K562 (cell line): ENCODE data around the gene RALGAPA2. TPM values are rescaled to one million over a fixed set of nuclear protein-coding genes. Genes with fewer than 3 reads are reported as not detected.

Experiments
- ATAC-seq: fragments of 200-7000 bp; cut with Tn5 transposase; 3 replicates; pipeline ENCODE4 v1.9.1; 2020; ENCODE audit warnings: moderate library complexity
- BruUV-seq: library from RNA; stranded (reverse); fragments of 400-500 nt; replicated peaks from 2 replicates; lab custom pipeline; 2021; lab: Mats Ljungman, UMichigan
- CTCF ChIA-PET: fragments of 300-600 bp; formaldehyde crosslinking; extraction: SDS; loops from one replicate; lab custom pipeline; 2021; ENCODE audit warnings: low intra/inter-chr PET ratio; lab: Yijun Ruan, JAX
- POLR2A ChIA-PET: fragments of 300-600, 350-650 bp; sonication (Branson Sonifier 250); formaldehyde crosslinking; extraction: SDS; loops from one replicate; lab custom pipeline; 2021; ENCODE audit warnings: antibody characterized with exemption, inconsistent platforms; lab: Yijun Ruan, JAX
- DNase-seq, 4 experiments: peaks; one replicate each; pipeline versions ENCODE4 v3.0.0 to v3.0.0-alpha.2; 2011 to 2018; ENCODE audit warnings: low spot score in 3 of 4, mixed read lengths in 3 of 4; ENCODE audit errors: extremely low read depth in 1 of 4
- FAIRE-seq: peaks from 2 replicates; lab custom pipeline; 2011; peaks lifted over from hg19 to GRCh38; lab: Jason Lieb, UNC
- H2AFZ ChIP-seq: 2 replicates; pipeline ENCODE4 v1.6.0; 2011; ENCODE audit warnings: low read depth, low read length, control low read depth, inconsistent platforms
- H3K27ac ChIP-seq: fragments of 200-600 bp; 3 replicates; pipeline ENCODE4 v1.8.0; 2011; ENCODE audit warnings: low read depth, mild to moderate bottlenecking, control low read depth, inconsistent platforms, low read length, moderate library complexity, mixed read lengths; ENCODE audit errors: extremely low read depth
- H3K27me3 ChIP-seq, 2 experiments: fragments of 300-600 bp in 1 of 2; 2 replicates in 1 of 2; 3 replicates in 1 of 2; pipeline versions ENCODE4 v1.6.0 to v1.8.0; 2011; ENCODE audit warnings: inconsistent platforms in 2 of 2, low read length in 2 of 2, mild to moderate bottlenecking in 1 of 2, mixed read lengths in 1 of 2, moderate library complexity in 1 of 2; ENCODE audit not compliant: control insufficient read depth in 2 of 2, insufficient read depth in 2 of 2
- H3K36me3 ChIP-seq: fragments of 300-600 bp; 3 replicates; pipeline ENCODE4 v1.8.0; 2011; ENCODE audit warnings: mild to moderate bottlenecking, low read length, inconsistent platforms; ENCODE audit not compliant: control insufficient read depth, insufficient read depth
- H3K4me1 ChIP-seq, 2 experiments: fragments of 200-600 bp in 1 of 2; replicated peaks in 1 of 2; 2 replicates in 1 of 2; 3 replicates in 1 of 2; pipeline versions ENCODE4 v1.5.1 to v1.8.0; 2011; ENCODE audit warnings: inconsistent platforms in 2 of 2, low read length in 2 of 2, mild to moderate bottlenecking in 1 of 2, mixed read lengths in 1 of 2, moderate library complexity in 1 of 2; ENCODE audit not compliant: control insufficient read depth in 2 of 2, insufficient read depth in 2 of 2
- H3K4me2 ChIP-seq: 2 replicates; pipeline ENCODE4 v1.6.1; 2011; ENCODE audit warnings: low read length, control low read depth, inconsistent platforms, mixed read lengths; ENCODE audit not compliant: insufficient read depth
- H3K4me3 ChIP-seq: fragments of 200-600 bp; sonication (generic), shearing (Covaris generic); 2 replicates; pipeline ENCODE4 v1.5.1; 2016; ENCODE audit warnings: control low read depth, inconsistent platforms
- H3K79me2 ChIP-seq: fragments of 200-600 bp; 3 replicates; pipeline ENCODE4 v1.8.0; 2011; ENCODE audit warnings: low read length, inconsistent platforms; ENCODE audit not compliant: control insufficient read depth, insufficient read depth
- H3K9ac ChIP-seq, 2 experiments: 2 replicates each; pipeline versions ENCODE4 v1.6.0 to v1.6.1; 2011; ENCODE audit warnings: low read depth in 2 of 2, low read length in 2 of 2, control low read depth in 1 of 2, inconsistent platforms in 1 of 2, mild to moderate bottlenecking in 1 of 2, mixed read lengths in 1 of 2; ENCODE audit not compliant: insufficient read depth in 1 of 2
- H3K9me1 ChIP-seq: one replicate; pipeline ENCODE4 v1.6.0; 2011; ENCODE audit warnings: inconsistent platforms, mild to moderate bottlenecking, low read length, moderate library complexity; ENCODE audit not compliant: control insufficient read depth, insufficient read depth
- H3K9me3 ChIP-seq: replicated peaks from 2 replicates; pipeline ENCODE4 v1.5.1; 2011; ENCODE audit warnings: low read depth, low read length, inconsistent platforms; ENCODE audit not compliant: control insufficient read depth, insufficient read depth
- H4K20me1 ChIP-seq: replicated peaks from 2 replicates; pipeline ENCODE4 v1.6.1; 2011; ENCODE audit warnings: low read length, inconsistent platforms, mixed read lengths; ENCODE audit not compliant: control insufficient read depth, insufficient read depth
- CHD2 ChIP-seq: IDR thresholded peaks from 2 replicates; pipeline ENCODE4 v1.6.1; 2011; ENCODE audit warnings: low read depth, low read length
- E2F4 ChIP-seq: sonication (generic); formaldehyde crosslinking; IDR thresholded peaks from 2 replicates; pipeline ENCODE4 v1.8.0; 2022; ENCODE audit warnings: mild to moderate bottlenecking, low read depth, missing genetic modification reagents
- IFI16 ChIP-seq: fragments of 250-450 bp; sonication (Bioruptor Pico); IDR thresholded peaks from 2 replicates; pipeline ENCODE4 v2.1.2; 2022; ENCODE audit warnings: mild to moderate bottlenecking, inconsistent platforms
- L3MBTL2 ChIP-seq: fragments of 450-650 bp; IDR thresholded peaks from 2 replicates; pipeline ENCODE4 v1.6.1; 2016; ENCODE audit warnings: mild to moderate bottlenecking, moderate library complexity
- MNT ChIP-seq, 2 experiments: fragments of 450-650 bp; conservative IDR thresholded peaks; 2 replicates each; pipeline ENCODE4 v1.6.1; 2017; ENCODE audit warnings: mild to moderate bottlenecking in 2 of 2, moderate library complexity in 2 of 2
- PATZ1 ChIP-seq: fragments of 250-450 bp; sonication (Bioruptor Pico); IDR thresholded peaks from 2 replicates; pipeline ENCODE4 v1.5.0; 2020; ENCODE audit warnings: mild to moderate bottlenecking, borderline replicate concordance
- SIN3A ChIP-seq, 2 experiments: fragments of 150-350 bp in 1 of 2; IDR thresholded peaks; 2 replicates each; pipeline ENCODE4 v1.6.1; 2011 to 2016; ENCODE audit warnings: borderline replicate concordance in 2 of 2, low read depth in 2 of 2, low read length in 2 of 2, mild to moderate bottlenecking in 2 of 2, moderate library complexity in 2 of 2; ENCODE audit not compliant: control insufficient read depth in 1 of 2
- WGBS: fragments of 100-300 bp; shearing (Covaris generic); methylation state at CpG from one replicate; pipeline ENCODE4 v1.1.6; 2016; ENCODE audit warnings: low coverage, mixed read lengths; ENCODE audit not compliant: insufficient coverage; ENCODE audit errors: missing lambda C conversion rate; 5-methylcytosine and 5-hydroxymethylcytosine counted together
- in situ Hi-C: fragments of 300-500 bp; cut with MboI; formaldehyde crosslinking; loops from 4 replicates; pipeline ENCODE4 v1.15.0; 2018; ENCODE audit warnings: inconsistent platforms, mixed read lengths
- intact Hi-C: fragments of 100-400 bp; cut with micrococcal nuclease; formaldehyde crosslinking; loops from 2 replicates; pipeline ENCODE4 v1.14.2; 2022
- polyA plus RNA-seq, 8 experiments: library from polyadenylated mRNA; depleted of rRNA in 4 of 8; stranded (reverse) in 5 of 8; unstranded in 3 of 8; fragments of >200 nt; fragmentation: Nextera tagmentation in 2 of 8; fragmentation: Illumina TruSeq in 1 of 8; extraction: Ambion mirVana in 2 of 8; extraction: Trizol in 1 of 8; gene quantifications; 2 replicates each; pipeline versions ENCODE4 v1.2.1 to v1.2.3, GENCODE V29; 2011 to 2014; ENCODE audit warnings: inconsistent platforms in 1 of 8, missing spikeins in 1 of 8
- total RNA-seq, 7 experiments: library from RNA; depleted of rRNA in 6 of 7; stranded (reverse); fragments of >200 nt in 6 of 7; fragmentation: Illumina TruSeq in 2 of 7; extraction: Trizol in 2 of 7; gene quantifications; 2 replicates each; pipeline versions ENCODE4 v1.2.1 to v1.2.3, GENCODE V29; 2011 to 2021; ENCODE audit warnings: low replicate concordance in 1 of 7

Gene RALGAPA2
- total and polyA plus RNA-seq, 9 of the 15 experiments (the other 6 are each of a cell fraction or from before 2014, with no cell fraction given), result 0.35 to 2.7 (median 1.4) TPM

GRCh38 chr20:20359628-20360027 lies 352.8 kb downstream of the RALGAPA2 start:
- ATAC-seq (no peak), DNase-seq (no peak), FAIRE-seq (no peak)
- ChIA-PET CTCF (interaction anchor here (1.5 kb wide), 1 partner anchor 209 kb away, joined by 5 read pairs; no protein-coding TSS in a partner anchor), POLR2A (no interaction called here)
- Histone ChIP-seq H3K27me3 (peaks cover 0 to 9% of the 10 kb centered on the region in 2 experiments; a peak in 2 of 5 replicates), H3K27ac (no peak overlapping the region), H3K4me1 (no peaks in the 10 kb centered on the region; a peak in 1 of 5 replicates), H3K9me1 (no peaks in the 10 kb centered on the region), H4K20me1 (no peaks in the 10 kb centered on the region), H3K4me3 (no peak overlapping the region), H3K36me3 (no peaks in the 10 kb centered on the region), H3K9me3 (no peaks in the 10 kb centered on the region), H3K9ac (no peak overlapping the region), H3K4me2 (no peak overlapping the region), H2AFZ (no peak overlapping the region), H3K79me2 (no peaks in the 10 kb centered on the region)
- intact Hi-C loops (loop anchor here (2.0 kb wide), 1 partner anchor 209 kb away; no protein-coding TSS in a partner anchor), in situ Hi-C loops (no loop called here)
- BruUV-seq, result no TSS peak
- 2% methylated on average over 6 of the region's 6 CpGs for WGBS
- TF ChIP-seq E2F4 (CRISPR knock-in tag), result no peak
- no peak for TF ChIP-seq IFI16 (CRISPR knock-in tag)
- TF ChIP-seq L3MBTL2, result no peak
- TF ChIP-seq PATZ1 (CRISPR knock-in tag), result no peak
- TF ChIP-seq MNT (conservative IDR thresholded peaks at IDR 0.05), result no peak
- TF ChIP-seq SIN3A (IDR thresholded peaks at IDR 0.05; ENCODE audit: borderline replicate concordance in 2 of 2, control insufficient read depth in 1 of 2, low read depth in 2 of 2, low read length in 2 of 2), result no peak
- TF ChIP-seq CHD2, result no peak
